ENCODE measurements around the gene CATSPERD. TPM values are rescaled to one million over a fixed set of nuclear protein-coding genes. Genes with fewer than 3 reads are reported as not detected.
"Not testable (repeated sequence)": the region's sequence is repeated elsewhere in the genome, so short reads cannot be mapped to it uniquely, and the experiment has no call there.

The CATSPERD gene
- total RNA-seq, 1 experiment from 2014 or later = not detected

DNA sequence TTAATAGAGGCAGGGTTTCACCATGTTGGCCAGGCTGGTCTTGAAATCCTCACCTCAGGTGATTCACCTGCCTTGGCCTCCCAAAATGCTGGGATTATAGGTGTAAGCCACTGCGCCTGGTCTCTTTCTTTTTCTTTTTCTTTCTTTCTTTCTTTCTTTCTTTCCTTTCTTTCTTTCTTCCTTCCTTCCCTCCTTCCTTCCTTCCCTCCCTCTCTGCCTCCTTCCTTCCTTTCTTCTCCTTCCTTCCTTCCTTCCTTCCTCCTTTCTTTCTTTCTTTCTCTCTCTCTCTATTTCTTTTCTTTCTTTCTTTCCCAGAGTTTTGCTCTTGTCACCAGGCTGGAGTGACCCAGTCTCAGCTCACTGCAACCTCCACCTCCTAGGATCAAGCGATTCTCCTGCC lies 12.7 kb downstream of the CATSPERD start:
- not testable (repeated sequence) for H3K4me3 ChIP-seq (ENCODE audit: low read length); H3K9me2 ChIP-seq (replicated peaks; ENCODE audit: insufficient read depth, low read length); H3K27me3 ChIP-seq (ENCODE audit: low read length); H3K9ac ChIP-seq (ENCODE audit: low read length); H3K9me3 ChIP-seq (ENCODE audit: low read length); H2AFZ ChIP-seq (ENCODE audit: low read length); H3K36me3 ChIP-seq (ENCODE audit: insufficient read depth, low read length); H3K4me2 ChIP-seq (ENCODE audit: low read depth, low read length, poor library complexity, severe bottlenecking); DNase-seq; H3K4me1 ChIP-seq (ENCODE audit: low read length); H3K27ac ChIP-seq (ENCODE audit: low read length); H3K79me2 ChIP-seq (ENCODE audit: low read length); H4K20me1 ChIP-seq (ENCODE audit: insufficient read depth, low read depth, low read length)

DNA sequence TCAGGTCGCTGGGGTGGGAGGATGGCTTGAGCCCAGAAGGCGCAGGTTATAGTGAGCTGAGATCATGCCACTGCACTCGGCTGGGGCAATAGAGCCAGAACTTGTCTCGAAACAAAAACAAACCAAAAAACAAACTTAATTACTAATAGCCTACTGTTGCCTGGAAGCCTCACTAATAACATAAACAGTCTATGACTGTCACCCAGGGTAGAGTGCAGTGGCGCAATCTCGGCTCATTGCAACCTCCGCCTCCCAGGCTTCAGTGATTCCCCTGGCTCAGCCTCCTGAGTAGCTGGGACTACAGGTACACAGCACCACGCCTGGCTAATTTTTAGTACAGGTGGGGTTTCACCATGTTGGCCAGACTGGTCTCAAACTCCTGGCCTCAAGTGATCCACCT lies 18.0 kb downstream of the CATSPERD start:
- H3K9me3 ChIP-seq (ENCODE audit: low read length) = no peaks in the 10 kb centered on the region
- no peaks in the 10 kb centered on the region for H3K36me3 ChIP-seq (ENCODE audit: insufficient read depth, low read length)
- no peaks in the 10 kb centered on the region for H3K4me1 ChIP-seq (ENCODE audit: low read length)
- H3K9me2 ChIP-seq (replicated peaks; ENCODE audit: insufficient read depth, low read length) = no peaks in the 10 kb centered on the region
- no peaks in the 10 kb centered on the region for H3K79me2 ChIP-seq (ENCODE audit: low read length)
- no peaks in the 10 kb centered on the region for H3K27me3 ChIP-seq (ENCODE audit: low read length)
- no peak overlapping the region for H3K27ac ChIP-seq (ENCODE audit: low read length)
- H4K20me1 ChIP-seq (ENCODE audit: insufficient read depth, low read depth, low read length) = no peaks in the 10 kb centered on the region
- no peak for DNase-seq
- no peak overlapping the region for H3K4me3 ChIP-seq (ENCODE audit: low read length)
- H3K9ac ChIP-seq (ENCODE audit: low read length) = no peak overlapping the region
- no peak overlapping the region for H2AFZ ChIP-seq (ENCODE audit: low read length)
- no peak overlapping the region for H3K4me2 ChIP-seq (ENCODE audit: low read depth, low read length, poor library complexity, severe bottlenecking)

DNA sequence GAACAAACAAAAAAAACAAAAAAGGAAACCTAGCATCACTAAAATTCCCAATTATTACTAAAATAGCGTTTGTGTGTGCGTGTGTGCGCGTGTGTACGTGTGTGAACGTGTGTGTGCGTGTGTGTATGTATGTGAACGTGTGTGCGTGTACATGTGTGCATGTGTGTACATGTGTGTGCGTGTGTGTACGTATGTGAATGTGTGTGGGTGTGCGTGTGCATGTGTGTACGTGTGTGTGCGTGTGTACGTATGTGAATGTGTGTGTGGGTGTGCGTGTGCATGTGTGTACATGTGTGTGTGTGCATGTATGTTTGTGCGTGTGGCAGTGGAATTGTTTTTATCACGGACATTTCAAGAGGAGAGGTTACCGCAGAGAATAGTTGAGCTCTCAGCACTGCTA lies 21.6 kb downstream of the CATSPERD start:
- H2AFZ ChIP-seq (ENCODE audit: low read length) = no peak overlapping the region
- H3K9me3 ChIP-seq (ENCODE audit: low read length) = no peaks in the 10 kb centered on the region
- H3K27me3 ChIP-seq (ENCODE audit: low read length) = no peaks in the 10 kb centered on the region
- no peak overlapping the region for H3K27ac ChIP-seq (ENCODE audit: low read length)
- no peak overlapping the region for H3K4me2 ChIP-seq (ENCODE audit: low read depth, low read length, poor library complexity, severe bottlenecking)
- H3K4me3 ChIP-seq (ENCODE audit: low read length) = no peak overlapping the region
- H3K36me3 ChIP-seq (ENCODE audit: insufficient read depth, low read length) = no peaks in the 10 kb centered on the region
- H3K9me2 ChIP-seq (replicated peaks; ENCODE audit: insufficient read depth, low read length) = no peaks in the 10 kb centered on the region
- no peak for DNase-seq
- H3K4me1 ChIP-seq (ENCODE audit: low read length) = no peaks in the 10 kb centered on the region
- no peaks in the 10 kb centered on the region for H4K20me1 ChIP-seq (ENCODE audit: insufficient read depth, low read depth, low read length)
- no peaks in the 10 kb centered on the region for H3K79me2 ChIP-seq (ENCODE audit: low read length)
- H3K9ac ChIP-seq (ENCODE audit: low read length) = no peak overlapping the region

DNA sequence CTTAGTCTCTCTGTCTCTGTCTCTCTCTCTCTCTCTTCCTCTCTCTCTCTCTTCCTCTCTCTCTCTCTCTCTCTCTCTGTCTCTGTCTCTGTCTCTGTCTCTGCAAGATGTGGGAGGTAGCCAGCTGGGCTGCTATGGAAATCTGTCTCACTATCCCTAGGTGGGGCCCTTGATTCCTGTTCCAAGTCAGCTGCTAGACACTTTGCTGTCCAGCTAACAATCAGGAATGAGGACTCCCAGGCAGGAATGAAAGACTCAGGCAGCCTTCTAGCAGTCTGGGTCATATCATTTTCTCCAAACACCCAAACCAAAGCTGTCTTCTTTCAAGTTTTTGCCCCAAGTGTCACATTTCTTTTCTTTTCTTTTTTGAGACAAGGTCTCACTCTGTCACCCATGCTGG lies 23.2 kb downstream of the CATSPERD start:
- Histone ChIP-seq H4K20me1 (ENCODE audit: insufficient read depth, low read depth, low read length) (no peaks in the 10 kb centered on the region), H3K9me3 (ENCODE audit: low read length) (no peaks in the 10 kb centered on the region), H3K4me1 (ENCODE audit: low read length) (no peaks in the 10 kb centered on the region), H3K9ac (ENCODE audit: low read length) (no peak overlapping the region), H3K4me3 (ENCODE audit: low read length) (no peak overlapping the region), H3K27ac (ENCODE audit: low read length) (no peak overlapping the region), H3K79me2 (ENCODE audit: low read length) (no peaks in the 10 kb centered on the region), H3K27me3 (ENCODE audit: low read length) (no peaks in the 10 kb centered on the region), H3K9me2 (replicated peaks; ENCODE audit: insufficient read depth, low read length) (no peaks in the 10 kb centered on the region), H3K4me2 (ENCODE audit: low read depth, low read length, poor library complexity, severe bottlenecking) (no peak overlapping the region), H3K36me3 (ENCODE audit: insufficient read depth, low read length) (no peaks in the 10 kb centered on the region), H2AFZ (ENCODE audit: low read length) (no peak overlapping the region)
- no peak for DNase-seq

DNA sequence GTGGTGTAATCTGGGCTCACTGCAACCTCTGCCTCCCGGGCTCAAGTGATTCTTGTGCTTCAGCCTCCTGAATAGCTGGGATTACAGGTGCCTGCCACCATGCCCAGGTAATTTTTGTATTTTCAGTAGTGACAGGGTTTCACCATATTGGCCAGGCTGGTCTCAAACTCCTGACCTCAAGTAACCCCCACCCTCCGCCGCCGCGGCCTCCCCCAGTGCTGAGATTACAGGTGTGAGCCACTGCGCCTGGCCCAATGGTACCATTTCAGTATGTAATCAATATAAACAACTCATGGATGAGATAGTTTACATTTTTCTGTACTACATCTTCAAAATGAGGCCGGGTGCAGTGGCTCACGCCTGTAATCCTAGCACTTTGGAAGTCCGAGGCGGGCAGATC lies 24.6 kb downstream of the CATSPERD start:
- H3K36me3 ChIP-seq (ENCODE audit: insufficient read depth, low read length) = not testable (repeated sequence)

DNA sequence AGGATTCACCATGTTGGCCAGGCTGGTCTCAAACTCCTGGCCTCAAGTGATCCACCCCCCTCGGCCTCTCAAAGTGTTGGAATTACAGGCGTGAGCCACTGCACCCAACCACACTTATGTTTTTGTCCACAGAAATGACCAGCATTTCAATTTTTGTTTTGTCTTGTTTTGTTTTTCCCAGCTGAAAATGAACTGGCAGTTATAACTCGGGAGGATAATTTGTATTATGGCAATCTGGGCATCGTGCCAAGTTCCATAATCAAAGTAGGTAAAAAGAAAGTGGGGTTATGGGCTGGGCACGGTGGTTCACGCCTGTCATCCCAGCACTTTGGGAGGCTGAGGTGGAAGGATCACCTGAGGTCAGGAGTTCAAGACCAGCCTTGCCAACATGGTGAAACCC lies 28.5 kb downstream of the CATSPERD start:
- not testable (repeated sequence) for H3K4me3 ChIP-seq (ENCODE audit: low read length); H3K27me3 ChIP-seq (ENCODE audit: low read length); H2AFZ ChIP-seq (ENCODE audit: low read length); H3K79me2 ChIP-seq (ENCODE audit: low read length); H3K27ac ChIP-seq (ENCODE audit: low read length); H3K4me1 ChIP-seq (ENCODE audit: low read length); DNase-seq; H3K9me2 ChIP-seq (replicated peaks; ENCODE audit: insufficient read depth, low read length); H3K4me2 ChIP-seq (ENCODE audit: low read depth, low read length, poor library complexity, severe bottlenecking); H3K9ac ChIP-seq (ENCODE audit: low read length); H4K20me1 ChIP-seq (ENCODE audit: insufficient read depth, low read depth, low read length); H3K36me3 ChIP-seq (ENCODE audit: insufficient read depth, low read length); H3K9me3 ChIP-seq (ENCODE audit: low read length)

More for the DNA sequence above, 24.6 kb downstream of the CATSPERD start:
- not testable (repeated sequence) for H3K27ac ChIP-seq (ENCODE audit: low read length); H3K4me3 ChIP-seq (ENCODE audit: low read length); H4K20me1 ChIP-seq (ENCODE audit: insufficient read depth, low read depth, low read length); H3K9me2 ChIP-seq (replicated peaks; ENCODE audit: insufficient read depth, low read length); H3K9ac ChIP-seq (ENCODE audit: low read length); H3K27me3 ChIP-seq (ENCODE audit: low read length); H3K79me2 ChIP-seq (ENCODE audit: low read length); DNase-seq; H2AFZ ChIP-seq (ENCODE audit: low read length); H3K4me1 ChIP-seq (ENCODE audit: low read length); H3K9me3 ChIP-seq (ENCODE audit: low read length); H3K4me2 ChIP-seq (ENCODE audit: low read depth, low read length, poor library complexity, severe bottlenecking)

DNA sequence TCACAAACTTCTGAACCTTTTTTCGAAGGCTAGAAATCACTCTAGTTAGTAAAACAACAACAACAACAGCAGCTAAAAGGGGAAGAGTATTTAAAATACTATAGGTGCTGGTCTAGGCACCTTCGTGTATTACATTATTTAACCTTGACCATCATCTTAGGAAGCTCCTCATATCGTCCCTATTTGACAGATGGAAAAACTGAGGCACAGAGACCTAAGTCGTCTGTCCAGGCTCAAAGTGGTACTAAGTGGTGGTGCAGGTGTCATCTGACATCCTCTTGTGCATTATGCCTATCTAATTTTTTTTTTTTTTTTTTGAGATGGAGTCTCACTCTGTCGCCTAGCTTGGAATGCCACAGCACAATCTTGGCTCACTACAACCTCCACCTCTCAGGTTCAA lies 29.1 kb downstream of the CATSPERD start:
- H3K36me3 ChIP-seq (ENCODE audit: insufficient read depth, low read length) = no peaks in the 10 kb centered on the region
- no peak overlapping the region for H2AFZ ChIP-seq (ENCODE audit: low read length)
- H3K27me3 ChIP-seq (ENCODE audit: low read length) = no peaks in the 10 kb centered on the region
- no peak overlapping the region for H3K4me3 ChIP-seq (ENCODE audit: low read length)
- H3K9ac ChIP-seq (ENCODE audit: low read length) = no peak overlapping the region
- H3K79me2 ChIP-seq (ENCODE audit: low read length) = no peaks in the 10 kb centered on the region
- no peak overlapping the region for H3K27ac ChIP-seq (ENCODE audit: low read length)
- no peaks in the 10 kb centered on the region for H3K9me2 ChIP-seq (replicated peaks; ENCODE audit: insufficient read depth, low read length)
- H3K4me1 ChIP-seq (ENCODE audit: low read length) = no peaks in the 10 kb centered on the region
- no peaks in the 10 kb centered on the region for H3K9me3 ChIP-seq (ENCODE audit: low read length)
- DNase-seq = no peak
- H4K20me1 ChIP-seq (ENCODE audit: insufficient read depth, low read depth, low read length) = no peaks in the 10 kb centered on the region
- no peak overlapping the region for H3K4me2 ChIP-seq (ENCODE audit: low read depth, low read length, poor library complexity, severe bottlenecking)

DNA sequence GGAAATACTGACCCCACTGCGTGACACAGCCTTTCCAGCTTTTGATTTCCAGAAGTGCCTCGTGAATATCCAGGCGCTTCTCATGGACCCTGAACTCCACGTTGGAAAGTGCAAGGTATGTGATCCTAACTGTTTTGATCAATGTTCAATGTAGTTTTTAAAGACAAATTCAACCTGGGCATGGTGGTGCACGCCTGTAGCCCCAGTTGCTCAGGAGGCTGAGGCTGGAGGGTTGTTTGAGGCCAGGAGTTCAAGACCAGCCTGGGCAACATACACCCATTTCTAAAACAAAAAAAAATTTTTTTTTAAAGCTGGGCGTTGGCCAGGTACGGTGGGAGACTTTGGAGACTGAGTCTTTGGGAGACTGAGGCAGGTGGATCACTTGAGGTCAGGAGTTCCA lies 31.3 kb downstream of the CATSPERD start:
- Histone ChIP-seq H3K27ac (ENCODE audit: low read length) (no peak overlapping the region), H3K79me2 (ENCODE audit: low read length) (no peaks in the 10 kb centered on the region), H3K27me3 (ENCODE audit: low read length) (no peaks in the 10 kb centered on the region), H3K36me3 (ENCODE audit: insufficient read depth, low read length) (no peaks in the 10 kb centered on the region), H3K4me3 (ENCODE audit: low read length) (no peak overlapping the region), H4K20me1 (ENCODE audit: insufficient read depth, low read depth, low read length) (no peaks in the 10 kb centered on the region), H2AFZ (ENCODE audit: low read length) (no peak overlapping the region), H3K9me2 (replicated peaks; ENCODE audit: insufficient read depth, low read length) (no peaks in the 10 kb centered on the region), H3K4me1 (ENCODE audit: low read length) (no peaks in the 10 kb centered on the region), H3K4me2 (ENCODE audit: low read depth, low read length, poor library complexity, severe bottlenecking) (no peak overlapping the region), H3K9me3 (ENCODE audit: low read length) (no peaks in the 10 kb centered on the region), H3K9ac (ENCODE audit: low read length) (no peak overlapping the region)
- DNase-seq = no peak

DNA sequence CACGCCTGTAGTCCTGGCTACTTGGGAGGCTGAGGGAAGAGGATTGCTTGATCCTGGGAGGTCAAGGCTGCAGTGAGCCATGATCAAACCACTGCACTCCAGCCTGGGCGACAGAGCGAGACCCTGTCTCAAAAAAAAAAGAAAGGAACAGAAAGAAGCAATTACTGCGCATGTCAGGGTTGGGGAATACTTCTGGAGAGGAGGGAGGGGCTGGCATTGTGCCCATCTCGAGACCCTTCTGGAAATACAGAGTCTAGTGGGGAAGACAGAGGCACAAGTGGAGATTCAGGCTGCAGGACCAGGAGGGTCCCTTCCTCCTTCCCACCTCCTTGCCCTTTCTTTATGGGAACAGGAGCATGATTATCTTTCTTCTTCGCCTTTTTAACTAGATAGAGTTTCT lies 33.3 kb downstream of the CATSPERD start:
- H2AFZ ChIP-seq (ENCODE audit: low read length) = no peak overlapping the region
- H3K9me3 ChIP-seq (ENCODE audit: low read length) = no peaks in the 10 kb centered on the region
- H3K9ac ChIP-seq (ENCODE audit: low read length) = no peak overlapping the region
- no peaks in the 10 kb centered on the region for H3K4me1 ChIP-seq (ENCODE audit: low read length)
- no peak for DNase-seq
- H3K4me3 ChIP-seq (ENCODE audit: low read length) = no peak overlapping the region
- no peaks in the 10 kb centered on the region for H3K36me3 ChIP-seq (ENCODE audit: insufficient read depth, low read length)
- H3K27ac ChIP-seq (ENCODE audit: low read length) = no peak overlapping the region
- H4K20me1 ChIP-seq (ENCODE audit: insufficient read depth, low read depth, low read length) = no peaks in the 10 kb centered on the region
- H3K4me2 ChIP-seq (ENCODE audit: low read depth, low read length, poor library complexity, severe bottlenecking) = no peak overlapping the region
- H3K27me3 ChIP-seq (ENCODE audit: low read length) = no peaks in the 10 kb centered on the region
- H3K79me2 ChIP-seq (ENCODE audit: low read length) = no peaks in the 10 kb centered on the region
- H3K9me2 ChIP-seq (replicated peaks; ENCODE audit: insufficient read depth, low read length) = no peaks in the 10 kb centered on the region

Measured in Karpas-422 (cell line).